Effector CD4-positive, alpha-beta T cell (primary cell): Measurements from ENCODE around the gene PPP1R3C.

ENCODE experiments used
- DNase-seq: peaks from one replicate; pipeline ENCODE4 v3.0.0-alpha.2; 2020

PPP1R3C gene

DNA sequence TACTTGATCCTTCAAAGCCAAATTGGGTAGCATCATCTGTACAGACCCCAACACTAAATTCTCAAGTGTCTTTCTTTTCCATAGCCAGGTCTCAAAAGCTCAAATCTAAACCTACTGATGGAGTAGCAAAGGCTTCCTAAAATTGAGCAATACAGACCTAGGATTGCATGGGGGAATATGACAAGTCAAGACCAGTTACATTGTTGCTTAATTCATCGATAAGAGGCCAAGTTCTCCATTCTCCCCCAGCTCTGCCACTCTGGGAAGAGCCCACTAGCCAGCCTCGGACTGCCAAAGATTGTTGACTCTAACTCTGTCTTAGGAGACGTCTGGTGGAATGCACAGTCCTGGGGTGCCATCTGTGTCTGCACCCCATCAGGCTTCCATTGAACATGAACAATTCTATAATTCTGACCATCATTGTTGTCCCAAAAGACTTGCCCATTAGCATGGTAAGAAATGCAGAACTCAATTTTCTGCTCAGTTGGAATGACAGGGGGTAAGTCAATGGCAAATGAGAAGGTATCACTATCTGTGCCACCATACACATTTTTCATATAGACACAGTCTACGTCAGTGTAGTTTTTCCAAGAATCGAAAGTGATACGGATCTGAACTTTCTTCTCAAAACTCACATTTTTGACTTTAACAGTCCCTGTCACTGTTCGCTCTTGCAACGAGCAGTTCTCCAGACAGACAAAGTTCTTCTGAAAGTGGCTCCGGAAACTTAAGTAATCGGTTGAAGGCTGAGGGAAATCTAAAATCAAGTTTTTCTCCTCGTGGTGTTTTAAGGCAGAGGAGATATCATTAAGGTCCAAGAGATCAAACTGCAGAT lies 2.9 kb downstream of the PPP1R3C start:
- DNase-seq: no peak

DNA sequence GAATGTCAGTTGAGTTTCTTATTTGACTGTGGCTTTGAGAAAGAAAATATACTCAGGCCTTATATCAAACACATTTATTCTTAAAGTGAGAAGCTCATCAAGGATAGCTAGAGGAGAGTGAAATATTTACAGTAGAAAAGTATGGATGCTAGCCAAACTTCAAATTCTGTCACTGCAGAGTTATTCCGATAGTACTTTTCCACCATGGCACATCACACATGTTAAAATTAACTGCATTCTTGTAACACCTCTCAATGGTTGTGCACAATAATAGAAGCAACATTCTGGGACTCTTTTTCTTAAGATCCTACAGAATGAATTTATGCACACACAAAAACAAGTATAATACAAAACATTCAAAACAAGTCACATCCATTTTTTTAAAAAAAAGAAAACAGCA lies 4.5 kb downstream of the PPP1R3C start:
- no peak for DNase-seq

- DNase-seq: no peak
These were observed 5.3 kb downstream of the PPP1R3C start for GRCh38 chr10:91627344-91628102.

DNA sequence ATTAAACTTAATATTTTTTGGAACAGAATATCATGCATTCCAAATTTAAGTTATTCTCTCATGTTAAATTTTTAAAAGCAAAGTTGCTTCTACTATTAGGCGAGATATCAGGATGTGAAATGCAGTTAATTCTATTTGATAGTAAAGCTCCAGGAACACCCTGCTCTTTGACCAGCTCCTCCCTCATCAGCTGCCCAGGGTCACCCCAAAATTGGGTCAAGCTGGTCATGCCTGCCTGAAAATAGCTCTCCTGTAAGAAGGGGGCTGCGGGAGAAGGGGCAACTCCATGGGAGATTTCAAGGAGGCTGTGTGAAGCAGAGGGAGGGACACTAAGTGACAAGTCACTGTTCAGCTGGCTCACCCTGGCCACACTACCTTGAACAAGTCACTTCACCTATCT lies 5.9 kb downstream of the PPP1R3C start:
- no peak for DNase-seq

GRCh38 chr10:91624633-91625032 lies 8.2 kb downstream of the PPP1R3C start:
- no peak for DNase-seq

DNA sequence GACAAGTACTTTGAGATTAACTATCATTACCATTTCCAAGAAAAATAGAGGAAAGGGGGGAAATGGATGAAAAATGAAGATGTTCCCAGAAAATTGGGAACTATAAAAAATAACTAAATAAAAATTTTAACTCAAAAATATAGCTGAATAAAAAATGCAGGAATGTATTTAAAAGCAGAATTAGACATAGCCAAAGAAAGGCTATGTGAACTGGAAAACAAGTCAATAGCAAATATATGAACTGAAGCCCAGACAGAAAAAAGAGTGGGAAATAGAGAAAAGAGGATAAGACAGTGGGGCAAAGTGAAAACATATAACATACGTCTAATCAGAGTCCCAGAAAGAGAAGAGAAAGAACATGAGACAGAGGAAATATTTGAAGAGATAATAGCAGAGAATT lies 10.3 kb downstream of the PPP1R3C start:
- no peak for DNase-seq

DNA sequence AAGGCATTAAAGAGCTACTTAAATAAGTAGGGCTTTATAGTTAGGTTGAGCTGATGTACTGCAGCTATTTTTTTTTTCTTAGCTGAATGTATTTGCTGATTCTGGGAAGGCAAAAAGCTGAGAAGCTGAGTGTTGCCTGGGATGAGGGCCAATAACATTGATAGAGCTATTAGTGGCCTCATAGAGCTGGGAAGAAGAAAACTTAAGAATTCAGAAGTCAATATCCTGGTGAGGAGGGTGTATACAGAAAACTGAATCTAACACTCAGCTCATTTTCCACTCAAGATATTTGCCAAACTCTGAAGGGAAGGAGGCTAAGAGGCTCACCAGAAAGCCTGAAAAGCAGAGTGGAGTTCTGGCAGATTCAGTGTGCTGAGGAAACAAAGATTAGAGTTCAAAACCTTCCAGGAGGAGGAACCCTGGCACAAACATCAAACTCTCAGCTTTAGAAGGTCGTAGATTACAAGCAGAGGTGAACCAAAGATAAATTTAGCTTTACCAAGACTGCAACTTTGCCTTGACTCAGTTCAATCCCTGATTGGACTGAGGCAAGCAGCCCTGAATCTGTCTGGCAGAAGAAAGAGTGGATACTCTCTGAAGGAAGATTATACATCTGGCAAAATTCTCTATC lies 11.3 kb downstream of the PPP1R3C start:
- no peak for DNase-seq

DNA sequence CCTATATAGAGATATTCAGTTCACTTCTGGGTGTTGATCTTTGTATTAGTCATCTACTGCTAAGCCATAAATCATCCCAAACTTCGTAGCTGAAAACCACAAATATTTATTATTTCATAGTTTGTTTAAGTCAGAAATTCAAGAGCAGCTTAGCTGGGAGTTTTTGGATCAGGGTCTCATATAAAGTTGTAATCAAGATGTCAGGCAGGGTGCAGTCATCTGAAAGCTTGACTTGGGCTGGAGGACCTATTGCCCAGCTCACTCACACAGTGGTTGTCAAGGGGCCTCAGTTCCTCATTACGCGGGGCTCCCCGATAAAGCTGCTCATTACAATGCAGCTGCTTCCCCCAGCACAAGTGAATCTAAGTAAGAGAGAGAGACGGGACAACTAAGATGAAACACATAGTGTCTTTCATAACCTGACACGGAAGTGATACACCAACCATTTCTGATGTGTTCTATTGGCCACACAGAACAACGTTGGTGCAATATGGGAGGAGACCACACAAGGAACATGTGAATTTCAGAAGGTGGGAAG lies 15.7 kb downstream of the PPP1R3C start:
- no peak for DNase-seq

GRCh38 chr10:91616137-91616536 lies 16.7 kb downstream of the PPP1R3C start:
- DNase-seq: no peak

GRCh38 chr10:91614225-91614624 lies 18.6 kb downstream of the PPP1R3C start:
- no peak for DNase-seq

DNA sequence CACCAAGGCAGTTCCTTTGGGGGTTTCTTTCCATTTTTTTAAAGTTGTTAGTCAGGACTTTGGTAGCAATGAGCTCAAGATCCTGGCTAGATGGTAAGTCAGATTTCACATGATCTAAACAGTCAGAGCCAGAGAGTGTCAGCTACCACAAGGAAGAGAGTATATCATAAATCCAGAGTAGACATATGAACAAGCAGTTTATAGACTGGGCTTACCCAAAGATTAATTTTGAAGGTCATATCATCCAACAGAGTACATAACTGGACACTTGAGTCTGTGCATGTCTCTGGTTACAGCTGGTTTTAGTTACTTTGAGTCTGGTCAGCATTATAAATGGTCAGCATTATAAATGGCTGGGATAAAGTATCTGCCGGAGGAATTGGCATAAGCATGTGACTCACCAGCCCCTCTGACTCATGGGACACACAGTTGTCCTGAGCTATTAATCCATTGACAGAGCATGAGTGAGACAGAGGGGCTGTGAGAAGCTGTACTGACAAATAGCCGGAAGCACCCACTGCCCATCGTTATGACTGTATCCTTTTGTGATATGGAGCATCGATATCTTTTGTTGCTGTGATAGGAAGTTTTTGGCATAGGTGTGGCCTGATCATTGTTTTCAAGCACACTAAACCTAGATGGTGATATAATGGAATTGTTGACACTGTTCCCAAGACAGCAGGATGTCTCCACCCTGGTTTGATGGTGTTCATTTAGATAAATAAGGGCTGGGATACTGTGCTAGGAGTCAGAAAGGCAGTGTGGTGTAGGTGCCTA lies 19.3 kb downstream of the PPP1R3C start:
- no peak for DNase-seq

GRCh38 chr10:91610919-91611318 lies 22.0 kb downstream of the PPP1R3C start:
- no peak for DNase-seq

- no peak for DNase-seq
These were observed 22.4 kb downstream of the PPP1R3C start for GRCh38 chr10:91610444-91610843.

DNA sequence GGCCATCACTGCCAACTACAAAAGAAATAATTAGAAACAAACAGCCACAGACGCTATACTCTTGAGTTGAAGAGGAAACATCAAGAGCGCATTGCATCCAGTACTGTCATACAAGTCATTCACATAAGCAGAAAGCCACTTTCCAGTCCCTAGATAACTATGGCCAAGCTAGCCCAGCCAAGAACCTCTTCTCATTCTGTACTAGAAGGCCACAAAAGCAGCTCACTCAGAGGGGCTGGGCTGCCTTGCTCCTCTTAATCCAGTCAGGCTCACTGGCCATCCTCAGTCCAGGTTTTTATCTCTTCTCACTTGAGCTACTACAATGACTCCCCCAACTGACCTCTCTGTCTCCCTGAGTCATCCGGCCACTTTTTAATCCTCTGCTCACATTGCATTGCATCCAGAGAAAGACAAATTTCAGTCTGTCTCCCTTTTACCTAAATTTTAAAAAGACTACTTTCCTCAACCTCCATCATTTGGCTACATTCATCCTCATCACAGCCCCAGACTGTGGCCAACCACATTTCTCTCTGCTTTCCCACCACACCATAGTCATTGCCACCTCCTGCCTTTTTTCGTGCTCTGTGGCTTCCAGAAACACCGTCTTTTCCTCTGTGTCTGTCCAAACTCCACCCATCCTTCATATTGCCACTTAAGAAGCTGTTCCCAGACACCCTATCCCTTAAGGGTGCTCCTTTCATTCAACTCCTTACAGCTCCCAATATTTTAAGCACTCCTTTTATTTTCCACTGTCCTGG lies 25.0 kb downstream of the PPP1R3C start:
- DNase-seq: no peak

- DNase-seq: no peak
These were observed 26.9 kb downstream of the PPP1R3C start for GRCh38 chr10:91605968-91606367.

DNA sequence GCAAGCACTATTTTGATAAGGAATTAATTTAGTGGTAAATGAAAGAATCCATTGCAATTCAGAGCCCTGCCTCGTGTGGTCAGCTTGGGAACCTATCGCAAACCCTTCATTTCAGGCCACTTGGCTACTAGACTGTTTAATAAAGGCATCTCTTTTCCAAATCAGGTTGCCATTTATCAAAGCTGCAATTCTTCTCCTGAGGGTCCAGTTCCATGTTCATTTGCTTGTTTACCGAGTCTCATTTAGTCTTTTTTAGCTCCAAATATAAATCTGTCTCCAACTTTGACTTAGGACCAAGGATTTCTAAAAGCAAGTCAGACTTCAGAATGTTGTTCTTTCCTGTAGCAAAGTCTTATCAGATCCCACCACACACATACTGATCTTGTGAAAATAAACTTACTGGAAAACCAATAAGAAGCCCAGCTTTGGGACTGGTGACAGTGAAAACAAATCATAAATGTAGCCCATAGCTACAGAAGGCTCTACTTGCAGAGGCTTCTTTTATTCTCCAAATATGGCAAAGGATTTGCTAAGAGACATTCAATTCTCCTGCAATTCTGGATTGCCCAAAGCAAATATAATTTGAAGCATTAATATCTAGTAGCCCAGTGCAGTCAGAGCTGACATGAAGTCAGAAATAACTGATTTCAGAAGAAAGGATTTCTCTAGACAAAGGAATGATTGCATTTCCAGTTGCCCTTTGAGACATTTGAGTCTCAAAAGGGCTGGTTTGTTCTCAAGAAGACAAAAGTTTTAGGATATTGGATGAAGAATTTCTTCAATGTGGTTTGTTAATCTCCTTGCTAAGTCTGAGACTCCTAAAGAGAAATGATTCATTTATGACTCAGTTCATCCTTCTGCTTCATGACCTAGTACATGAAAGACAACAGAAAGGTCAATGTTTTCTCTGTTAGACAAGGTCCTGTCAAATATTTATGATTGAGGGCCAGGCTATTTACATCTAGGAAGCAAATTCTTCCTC lies 28.0 kb downstream of the PPP1R3C start:
- no peak for DNase-seq

DNA sequence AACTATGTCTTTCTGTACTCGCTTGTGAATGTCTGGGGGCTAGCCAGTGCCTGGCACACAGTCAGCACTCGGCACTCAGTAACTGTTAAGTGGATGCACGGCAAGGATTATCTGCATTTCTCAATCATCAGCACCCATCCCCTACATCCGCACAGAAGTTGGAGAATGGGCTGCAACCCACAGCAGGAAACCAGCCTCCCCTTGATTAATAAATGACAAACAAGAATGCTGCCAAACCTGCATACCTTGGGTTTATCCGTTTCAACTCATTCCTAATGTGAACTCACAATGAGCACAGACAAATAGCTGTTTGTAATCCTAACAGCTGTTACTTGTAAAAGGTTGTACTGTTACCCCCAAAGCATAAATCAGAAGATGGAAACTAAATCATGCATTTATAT lies 28.9 kb downstream of the PPP1R3C start:
- DNase-seq: no peak

GRCh38 chr10:91602868-91603568 lies 29.9 kb downstream of the PPP1R3C start:
- no peak for DNase-seq

- no peak for DNase-seq
These were observed 30.4 kb downstream of the PPP1R3C start for GRCh38 chr10:91602449-91602848.

DNA sequence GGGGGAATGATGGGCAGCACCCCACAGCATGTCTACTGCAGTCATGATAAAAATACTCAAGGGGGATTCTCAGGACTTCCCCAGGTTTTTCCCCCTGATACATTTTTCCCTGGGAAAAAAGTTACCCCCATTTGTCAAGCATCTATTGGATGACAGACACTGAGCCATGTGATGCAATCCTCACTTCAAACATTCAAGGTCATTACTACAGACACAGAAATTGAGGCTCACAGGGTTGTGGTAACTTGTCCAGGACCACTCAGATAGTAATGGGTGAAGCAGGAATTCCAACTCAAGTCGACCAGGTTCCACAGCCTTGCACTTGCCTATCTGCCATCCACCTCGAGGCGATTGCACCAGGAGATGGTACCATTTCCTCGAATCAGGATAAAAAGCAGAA lies 31.7 kb downstream of the PPP1R3C start:
- no peak for DNase-seq
